ENCODE data around the gene GALK1.

DNA sequence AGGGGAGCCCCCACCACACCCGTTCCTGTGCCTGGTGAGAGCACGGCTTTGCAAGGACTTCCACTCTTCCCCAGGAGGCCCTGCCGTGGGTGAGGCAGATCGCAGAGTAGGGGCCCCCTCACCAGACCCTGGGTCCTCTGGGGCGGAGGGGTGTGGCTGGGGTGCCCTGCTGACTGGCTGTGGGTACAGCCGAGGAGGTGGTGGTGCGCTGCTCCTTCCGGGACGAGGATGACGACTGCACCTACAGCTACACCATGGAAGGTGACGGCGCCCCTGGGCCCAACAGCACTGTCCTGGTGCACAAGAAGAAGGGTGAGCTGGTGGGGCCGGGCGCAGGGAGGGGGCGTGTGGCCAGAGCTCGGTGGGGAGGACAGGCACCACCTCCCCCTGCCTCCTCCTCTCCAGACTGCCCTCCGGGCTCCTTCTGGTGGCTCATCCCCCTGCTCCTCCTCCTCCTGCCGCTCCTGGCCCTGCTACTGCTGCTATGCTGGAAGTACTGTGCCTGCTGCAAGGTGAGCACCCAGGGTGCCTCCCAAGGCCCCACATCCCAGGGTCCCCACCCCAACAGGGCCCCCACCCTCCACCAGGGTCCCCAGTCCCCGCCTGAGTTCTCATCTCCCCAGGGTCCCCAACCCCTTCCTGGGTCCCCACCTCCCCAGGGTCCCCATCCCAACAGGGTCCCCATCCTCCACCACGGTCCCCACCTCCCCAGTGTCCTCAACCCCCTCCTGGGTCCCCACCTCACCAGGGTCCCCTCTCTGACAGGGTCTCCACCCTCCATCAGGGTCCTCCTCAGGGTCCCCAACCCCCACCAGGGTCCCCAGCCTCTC lies 27.6 kb downstream of the GALK1 start:
- TF ChIP-seq CREB1 (IDR thresholded peaks at IDR 0.05) (no peak), CREB1 (CRISPR knock-in tag; IDR thresholded peaks at IDR 0.05) (no peak), KLF9 (CRISPR knock-in tag; IDR thresholded peaks at IDR 0.05; ENCODE audit: low read depth) (no peak), MTF1 (CRISPR knock-in tag; IDR thresholded peaks at IDR 0.05) (no peak), GATAD2A (CRISPR knock-in tag; IDR thresholded peaks at IDR 0.05) (no peak), U2AF1 (optimal IDR thresholded peaks at IDR 0.05; ENCODE audit: low read depth, low read length) (no peak), RXRA (CRISPR knock-in tag; IDR thresholded peaks at IDR 0.05) (no peak)
- TF ChIP-seq, protein P1, sequence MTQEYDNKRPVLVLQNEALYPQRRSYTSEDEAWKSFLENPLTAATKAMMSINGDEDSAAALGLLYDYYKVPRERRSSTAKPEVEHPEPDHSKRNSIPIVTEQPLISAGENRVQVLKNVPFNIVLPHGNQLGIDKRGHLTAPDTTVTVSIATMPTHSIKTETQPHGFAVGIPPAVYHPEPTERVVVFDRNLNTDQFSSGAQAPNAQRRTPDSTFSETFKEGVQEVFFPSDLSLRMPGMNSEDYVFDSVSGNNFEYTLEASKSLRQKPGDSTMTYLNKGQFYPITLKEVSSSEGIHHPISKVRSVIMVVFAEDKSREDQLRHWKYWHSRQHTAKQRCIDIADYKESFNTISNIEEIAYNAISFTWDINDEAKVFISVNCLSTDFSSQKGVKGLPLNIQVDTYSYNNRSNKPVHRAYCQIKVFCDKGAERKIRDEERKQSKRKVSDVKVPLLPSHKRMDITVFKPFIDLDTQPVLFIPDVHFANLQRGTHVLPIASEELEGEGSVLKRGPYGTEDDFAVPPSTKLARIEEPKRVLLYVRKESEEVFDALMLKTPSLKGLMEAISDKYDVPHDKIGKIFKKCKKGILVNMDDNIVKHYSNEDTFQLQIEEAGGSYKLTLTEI (CRISPR knock-in tag; conservative IDR thresholded peaks at IDR 0.05): no peak
- TF ChIP-seq, protein P2, sequence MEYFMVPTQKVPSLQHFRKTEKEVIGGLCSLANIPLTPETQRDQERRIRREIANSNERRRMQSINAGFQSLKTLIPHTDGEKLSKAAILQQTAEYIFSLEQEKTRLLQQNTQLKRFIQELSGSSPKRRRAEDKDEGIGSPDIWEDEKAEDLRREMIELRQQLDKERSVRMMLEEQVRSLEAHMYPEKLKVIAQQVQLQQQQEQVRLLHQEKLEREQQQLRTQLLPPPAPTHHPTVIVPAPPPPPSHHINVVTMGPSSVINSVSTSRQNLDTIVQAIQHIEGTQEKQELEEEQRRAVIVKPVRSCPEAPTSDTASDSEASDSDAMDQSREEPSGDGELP (IDR thresholded peaks at IDR 0.05; ENCODE audit: borderline replicate concordance, low read depth): no peak
- TF ChIP-seq, protein P3, sequence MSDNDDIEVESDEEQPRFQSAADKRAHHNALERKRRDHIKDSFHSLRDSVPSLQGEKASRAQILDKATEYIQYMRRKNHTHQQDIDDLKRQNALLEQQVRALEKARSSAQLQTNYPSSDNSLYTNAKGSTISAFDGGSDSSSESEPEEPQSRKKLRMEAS (IDR thresholded peaks at IDR 0.05): no peak

Data from HepG2 (cell line).